GM12874 (cell line): ENCODE results near the gene FAM114A1.

Experiments used
- CTCF ChIP-seq: IDR thresholded peaks from 2 replicates; pipeline ENCODE4 v1.5.1; 2011; ENCODE audit warnings: low read depth, mild to moderate bottlenecking, control low read depth, low read length, moderate library complexity; ENCODE audit not compliant: insufficient read depth

Gene FAM114A1

GRCh38 chr4:38987491-38987890 lies 119.9 kb downstream of the FAM114A1 start:
- TF ChIP-seq CTCF, result no peak

- no peak for TF ChIP-seq CTCF
Observed at GRCh38 chr4:38989487-38989886, 121.9 kb downstream of the FAM114A1 start.

- no peak for TF ChIP-seq CTCF
Observed at GRCh38 chr4:38990241-38990640, 122.6 kb downstream of the FAM114A1 start.

- TF ChIP-seq CTCF, result no peak
Observed at GRCh38 chr4:38993683-38994082, 126.1 kb downstream of the FAM114A1 start.

- no peak for TF ChIP-seq CTCF
Observed at GRCh38 chr4:38994135-38994534, 126.5 kb downstream of the FAM114A1 start.
